GM23338 (cell line): ENCODE measurements around the gene LSM14B. TPM values are rescaled to one million over a fixed set of nuclear protein-coding genes. Genes with fewer than 3 reads are reported as not detected.

Experiments used
- ATAC-seq: fragments of 200-7000 bp; cut with Tn5 transposase; 3 replicates; pipeline ENCODE4 v1.9.1; 2020
- DNase-seq: peaks from one replicate; pipeline ENCODE4 v3.0.0-alpha.2; 2015; ENCODE audit warnings: low spot score
- H2AFZ ChIP-seq: fragments of 200-600 bp; sonication (generic); 2 replicates; pipeline ENCODE4 v1.8.0; 2016; ENCODE audit warnings: antibody characterized with exemption, mild to moderate bottlenecking, moderate library complexity
- H3F3A ChIP-seq: fragments of 200-600 bp; sonication (generic); replicated peaks from 2 replicates; pipeline ENCODE4 v1.8.0; 2017; ENCODE audit warnings: antibody characterized with exemption, mixed run types, low read depth
- H3K27ac ChIP-seq: fragments of 200-600 bp; sonication (generic); 2 replicates; pipeline ENCODE4 v1.6.1; 2016; ENCODE audit warnings: low read depth
- H3K27me3 ChIP-seq: fragments of 200-600 bp; sonication (generic); 2 replicates; pipeline ENCODE4 v1.8.0; 2016; ENCODE audit warnings: mild to moderate bottlenecking, mixed run types, moderate library complexity; ENCODE audit not compliant: insufficient read depth
- H3K36me3 ChIP-seq: fragments of 200-600 bp; sonication (generic); 2 replicates; pipeline ENCODE4 v1.8.0; 2016; ENCODE audit warnings: mild to moderate bottlenecking; ENCODE audit not compliant: insufficient read depth
- H3K4me1 ChIP-seq: fragments of 200-600 bp; sonication (generic); 2 replicates; pipeline ENCODE4 v1.8.0; 2016; ENCODE audit warnings: mild to moderate bottlenecking, moderate library complexity; ENCODE audit not compliant: insufficient read depth
- H3K4me2 ChIP-seq: fragments of 200-600 bp; sonication (generic); 2 replicates; pipeline ENCODE4 v1.7.1; 2017; ENCODE audit warnings: mixed run types
- H3K4me3 ChIP-seq: fragments of 200-600 bp; sonication (generic); 2 replicates; pipeline ENCODE4 v1.6.1; 2016; ENCODE audit warnings: mixed run types
- H3K79me2 ChIP-seq: fragments of 200-600 bp; sonication (generic); replicated peaks from 2 replicates; pipeline ENCODE4 v1.8.0; 2017; ENCODE audit warnings: mild to moderate bottlenecking; ENCODE audit not compliant: insufficient read depth
- H3K9me2 ChIP-seq: fragments of 200-600 bp; sonication (generic); 2 replicates; pipeline ENCODE4 v1.8.0; 2017; ENCODE audit not compliant: insufficient read depth
- H4K20me1 ChIP-seq: fragments of 200-600 bp; sonication (generic); replicated peaks from 2 replicates; pipeline ENCODE4 v1.8.0; 2017; ENCODE audit warnings: mild to moderate bottlenecking; ENCODE audit not compliant: insufficient read depth
- H3K27ac Mint-ChIP-seq: 2 replicates; pipeline ENCODE4 v1.8.0; 2020; ENCODE audit warnings: inconsistent platforms, mild to moderate bottlenecking, moderate library complexity, mixed read lengths
- H3K27me3 Mint-ChIP-seq: 3 replicates; pipeline ENCODE4 v1.8.0; 2022; ENCODE audit warnings: low read depth, mild to moderate bottlenecking, moderate library complexity, mixed read lengths, inconsistent platforms; ENCODE audit not compliant: insufficient read depth, poor library complexity
- H3K36me3 Mint-ChIP-seq: 3 replicates; pipeline ENCODE4 v1.8.0; 2021; ENCODE audit warnings: low read depth, mild to moderate bottlenecking, inconsistent platforms, moderate library complexity, mixed read lengths
- H3K4me1 Mint-ChIP-seq: 3 replicates; pipeline ENCODE4 v1.8.0; 2020; ENCODE audit warnings: mild to moderate bottlenecking, inconsistent platforms, mixed read lengths
- H3K4me3 Mint-ChIP-seq: 3 replicates; pipeline ENCODE4 v1.8.0; 2021; ENCODE audit warnings: moderate library complexity, mild to moderate bottlenecking, inconsistent platforms, mixed read lengths
- H3K9me3 Mint-ChIP-seq: 3 replicates; pipeline ENCODE4 v1.8.0; 2020; ENCODE audit warnings: moderate library complexity, mild to moderate bottlenecking, inconsistent platforms, mixed read lengths
- CREB1 ChIP-seq: fragments of 250-450 bp; sonication (Bioruptor Pico); IDR thresholded peaks from 2 replicates; pipeline ENCODE4 v1.5.0; 2020; ENCODE audit warnings: low read depth, mild to moderate bottlenecking, moderate library complexity
- EZH2 ChIP-seq: fragments of 200-600 bp; sonication (generic); IDR thresholded peaks from one replicate; pipeline ENCODE4 v1.8.0; 2017; ENCODE audit warnings: antibody characterized with exemption, mild to moderate bottlenecking, low read depth; ENCODE audit not compliant: unreplicated experiment
- EZH2phosphoT487 ChIP-seq: fragments of 200-600 bp; sonication (generic); IDR thresholded peaks from one replicate; pipeline ENCODE4 v1.8.1; 2018; ENCODE audit warnings: antibody characterized with exemption; ENCODE audit not compliant: unreplicated experiment
- JUNB ChIP-seq: IDR thresholded peaks from one replicate; pipeline ENCODE4 v1.6.1; 2016; ENCODE audit warnings: antibody characterized with exemption; ENCODE audit not compliant: unreplicated experiment
- NANOG ChIP-seq: IDR thresholded peaks from 2 replicates; pipeline ENCODE4 v1.6.1; 2016; ENCODE audit warnings: antibody characterized with exemption, borderline replicate concordance
- POLR2AphosphoS5 ChIP-seq: IDR thresholded peaks from 2 replicates; pipeline ENCODE4 v1.6.1; 2016; ENCODE audit warnings: antibody characterized with exemption, low read depth
- REST ChIP-seq: IDR thresholded peaks from one replicate; pipeline ENCODE4 v1.6.1; 2018; ENCODE audit warnings: antibody characterized with exemption; ENCODE audit not compliant: unreplicated experiment
- STAT1 ChIP-seq: IDR thresholded peaks from one replicate; pipeline ENCODE4 v1.6.1; 2016; ENCODE audit warnings: antibody characterized with exemption; ENCODE audit not compliant: unreplicated experiment
- ZNF114 ChIP-seq: fragments of 250-450 bp; sonication (Bioruptor Pico); IDR thresholded peaks from 2 replicates; pipeline ENCODE4 v1.5.0; 2020; ENCODE audit warnings: mild to moderate bottlenecking, moderate library complexity
- ZNF331 ChIP-seq: fragments of 250-450 bp; sonication (Bioruptor Pico); IDR thresholded peaks from 2 replicates; pipeline ENCODE4 v1.5.0; 2020; ENCODE audit warnings: low read depth, mild to moderate bottlenecking, moderate library complexity
- polyA plus RNA-seq: library from polyadenylated mRNA; unstranded; fragments of >200 nt; fragmentation: Nextera tagmentation; extraction: Ambion mirVana; gene quantifications from 2 replicates; pipeline ENCODE4 v1.2.1, GENCODE V29; 2016
- total RNA-seq: library from RNA; depleted of rRNA; stranded (reverse); fragments of >200 nt; shearing (Covaris generic); gene quantifications from 2 replicates; pipeline ENCODE4 v1.2.3, GENCODE V29; 2014
- TF ChIP-seq, protein P1 (sequence below), 2 experiments: fragments of 200-600 bp in 1 of 2; sonication (generic) in 1 of 2; conservative IDR thresholded peaks; 2 replicates each; pipeline versions ENCODE4 v1.5.1 to v1.6.1; 2016 to 2017; ENCODE audit warnings: antibody characterized with exemption in 2 of 2, low read depth in 2 of 2, mild to moderate bottlenecking in 2 of 2, moderate library complexity in 1 of 2
- TF ChIP-seq, protein P2 (sequence below): IDR thresholded peaks from 2 replicates; pipeline ENCODE4 v1.6.1; 2016; ENCODE audit warnings: antibody characterized with exemption
- TF ChIP-seq, protein P3 (sequence below): fragments of 250-450 bp; sonication (Bioruptor Pico); IDR thresholded peaks from 2 replicates; pipeline ENCODE4 v1.5.0; 2020; ENCODE audit warnings: mild to moderate bottlenecking, moderate library complexity

Gene LSM14B
- total and polyA plus RNA-seq, 2 experiments from 2014 or later = 9.6 to 55.7 TPM

DNA sequence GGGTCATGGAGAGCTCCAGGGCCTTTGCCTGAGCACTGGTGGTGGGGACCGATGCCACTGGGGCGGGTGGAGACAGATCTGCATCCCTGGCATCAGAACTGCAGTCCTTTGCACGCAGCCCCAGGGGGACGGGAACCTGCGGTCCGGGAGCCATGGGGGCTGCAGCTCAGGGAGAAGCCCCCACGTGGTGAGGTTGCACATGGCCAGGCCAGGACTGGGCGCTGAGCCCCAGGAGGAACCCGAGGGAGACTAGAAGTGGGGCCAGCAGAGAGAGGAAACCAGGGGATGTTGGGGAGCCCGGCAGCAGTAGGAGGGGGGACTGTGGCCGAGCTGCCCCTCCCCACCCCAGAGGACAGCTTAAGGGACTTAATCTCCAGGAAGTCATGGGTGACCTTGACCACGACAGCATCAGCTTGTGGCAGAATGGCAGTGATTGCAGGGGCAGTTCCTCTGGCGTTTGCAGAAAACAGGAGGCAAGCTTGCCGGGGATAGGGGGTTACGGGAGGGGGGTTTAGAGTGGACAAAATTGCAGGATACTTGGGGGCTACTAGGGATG, 18.0 kb upstream of the LSM14B start:
- no peaks in the 10 kb centered on the region for H3K79me2 ChIP-seq
- peaks cover 10% of the 10 kb centered on the region for H3K36me3 Mint-ChIP-seq
- no peak for DNase-seq

More for the DNA sequence above, 18.0 kb upstream of the LSM14B start:
- H3K27ac Mint-ChIP-seq = no peak overlapping the region
- Histone ChIP-seq H3K27me3 (no peaks in the 10 kb centered on the region), H2AFZ (no peak overlapping the region), H3K27ac (no peak overlapping the region), H3K9me2 (no peaks in the 10 kb centered on the region), H3F3A (no peaks in the 10 kb centered on the region), H3K4me3 (no peak overlapping the region), H4K20me1 (no peaks in the 10 kb centered on the region), H3K36me3 (no peaks in the 10 kb centered on the region), H3K4me2 (no peak overlapping the region), H3K4me1 (no peaks in the 10 kb centered on the region)
- 0 out of 3 replicates have a peak, but pooled peaks have one; percentile 19 for ATAC-seq
- peaks cover 18% of the 10 kb centered on the region for H3K27me3 Mint-ChIP-seq
- peaks cover 34% of the 10 kb centered on the region for H3K9me3 Mint-ChIP-seq
- H3K4me3 Mint-ChIP-seq = no peak overlapping the region
- peaks cover 8% of the 10 kb centered on the region for H3K4me1 Mint-ChIP-seq
- TF ChIP-seq CREB1 (no peak), POLR2AphosphoS5 (no peak), JUNB (no peak), EZH2phosphoT487 (no peak), STAT1 (no peak), ZNF331 (CRISPR knock-in tag) (no peak), EZH2 (no peak), ZNF114 (CRISPR knock-in tag) (no peak), NANOG (no peak), REST (no peak)
- TF ChIP-seq, protein P1, sequence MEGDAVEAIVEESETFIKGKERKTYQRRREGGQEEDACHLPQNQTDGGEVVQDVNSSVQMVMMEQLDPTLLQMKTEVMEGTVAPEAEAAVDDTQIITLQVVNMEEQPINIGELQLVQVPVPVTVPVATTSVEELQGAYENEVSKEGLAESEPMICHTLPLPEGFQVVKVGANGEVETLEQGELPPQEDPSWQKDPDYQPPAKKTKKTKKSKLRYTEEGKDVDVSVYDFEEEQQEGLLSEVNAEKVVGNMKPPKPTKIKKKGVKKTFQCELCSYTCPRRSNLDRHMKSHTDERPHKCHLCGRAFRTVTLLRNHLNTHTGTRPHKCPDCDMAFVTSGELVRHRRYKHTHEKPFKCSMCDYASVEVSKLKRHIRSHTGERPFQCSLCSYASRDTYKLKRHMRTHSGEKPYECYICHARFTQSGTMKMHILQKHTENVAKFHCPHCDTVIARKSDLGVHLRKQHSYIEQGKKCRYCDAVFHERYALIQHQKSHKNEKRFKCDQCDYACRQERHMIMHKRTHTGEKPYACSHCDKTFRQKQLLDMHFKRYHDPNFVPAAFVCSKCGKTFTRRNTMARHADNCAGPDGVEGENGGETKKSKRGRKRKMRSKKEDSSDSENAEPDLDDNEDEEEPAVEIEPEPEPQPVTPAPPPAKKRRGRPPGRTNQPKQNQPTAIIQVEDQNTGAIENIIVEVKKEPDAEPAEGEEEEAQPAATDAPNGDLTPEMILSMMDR (conservative IDR thresholded peaks at IDR 0.05; ENCODE audit: low read depth in 2 of 2) = no peak
- TF ChIP-seq, protein P2, sequence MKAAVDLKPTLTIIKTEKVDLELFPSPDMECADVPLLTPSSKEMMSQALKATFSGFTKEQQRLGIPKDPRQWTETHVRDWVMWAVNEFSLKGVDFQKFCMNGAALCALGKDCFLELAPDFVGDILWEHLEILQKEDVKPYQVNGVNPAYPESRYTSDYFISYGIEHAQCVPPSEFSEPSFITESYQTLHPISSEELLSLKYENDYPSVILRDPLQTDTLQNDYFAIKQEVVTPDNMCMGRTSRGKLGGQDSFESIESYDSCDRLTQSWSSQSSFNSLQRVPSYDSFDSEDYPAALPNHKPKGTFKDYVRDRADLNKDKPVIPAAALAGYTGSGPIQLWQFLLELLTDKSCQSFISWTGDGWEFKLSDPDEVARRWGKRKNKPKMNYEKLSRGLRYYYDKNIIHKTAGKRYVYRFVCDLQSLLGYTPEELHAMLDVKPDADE = no peak
- TF ChIP-seq, protein P3, sequence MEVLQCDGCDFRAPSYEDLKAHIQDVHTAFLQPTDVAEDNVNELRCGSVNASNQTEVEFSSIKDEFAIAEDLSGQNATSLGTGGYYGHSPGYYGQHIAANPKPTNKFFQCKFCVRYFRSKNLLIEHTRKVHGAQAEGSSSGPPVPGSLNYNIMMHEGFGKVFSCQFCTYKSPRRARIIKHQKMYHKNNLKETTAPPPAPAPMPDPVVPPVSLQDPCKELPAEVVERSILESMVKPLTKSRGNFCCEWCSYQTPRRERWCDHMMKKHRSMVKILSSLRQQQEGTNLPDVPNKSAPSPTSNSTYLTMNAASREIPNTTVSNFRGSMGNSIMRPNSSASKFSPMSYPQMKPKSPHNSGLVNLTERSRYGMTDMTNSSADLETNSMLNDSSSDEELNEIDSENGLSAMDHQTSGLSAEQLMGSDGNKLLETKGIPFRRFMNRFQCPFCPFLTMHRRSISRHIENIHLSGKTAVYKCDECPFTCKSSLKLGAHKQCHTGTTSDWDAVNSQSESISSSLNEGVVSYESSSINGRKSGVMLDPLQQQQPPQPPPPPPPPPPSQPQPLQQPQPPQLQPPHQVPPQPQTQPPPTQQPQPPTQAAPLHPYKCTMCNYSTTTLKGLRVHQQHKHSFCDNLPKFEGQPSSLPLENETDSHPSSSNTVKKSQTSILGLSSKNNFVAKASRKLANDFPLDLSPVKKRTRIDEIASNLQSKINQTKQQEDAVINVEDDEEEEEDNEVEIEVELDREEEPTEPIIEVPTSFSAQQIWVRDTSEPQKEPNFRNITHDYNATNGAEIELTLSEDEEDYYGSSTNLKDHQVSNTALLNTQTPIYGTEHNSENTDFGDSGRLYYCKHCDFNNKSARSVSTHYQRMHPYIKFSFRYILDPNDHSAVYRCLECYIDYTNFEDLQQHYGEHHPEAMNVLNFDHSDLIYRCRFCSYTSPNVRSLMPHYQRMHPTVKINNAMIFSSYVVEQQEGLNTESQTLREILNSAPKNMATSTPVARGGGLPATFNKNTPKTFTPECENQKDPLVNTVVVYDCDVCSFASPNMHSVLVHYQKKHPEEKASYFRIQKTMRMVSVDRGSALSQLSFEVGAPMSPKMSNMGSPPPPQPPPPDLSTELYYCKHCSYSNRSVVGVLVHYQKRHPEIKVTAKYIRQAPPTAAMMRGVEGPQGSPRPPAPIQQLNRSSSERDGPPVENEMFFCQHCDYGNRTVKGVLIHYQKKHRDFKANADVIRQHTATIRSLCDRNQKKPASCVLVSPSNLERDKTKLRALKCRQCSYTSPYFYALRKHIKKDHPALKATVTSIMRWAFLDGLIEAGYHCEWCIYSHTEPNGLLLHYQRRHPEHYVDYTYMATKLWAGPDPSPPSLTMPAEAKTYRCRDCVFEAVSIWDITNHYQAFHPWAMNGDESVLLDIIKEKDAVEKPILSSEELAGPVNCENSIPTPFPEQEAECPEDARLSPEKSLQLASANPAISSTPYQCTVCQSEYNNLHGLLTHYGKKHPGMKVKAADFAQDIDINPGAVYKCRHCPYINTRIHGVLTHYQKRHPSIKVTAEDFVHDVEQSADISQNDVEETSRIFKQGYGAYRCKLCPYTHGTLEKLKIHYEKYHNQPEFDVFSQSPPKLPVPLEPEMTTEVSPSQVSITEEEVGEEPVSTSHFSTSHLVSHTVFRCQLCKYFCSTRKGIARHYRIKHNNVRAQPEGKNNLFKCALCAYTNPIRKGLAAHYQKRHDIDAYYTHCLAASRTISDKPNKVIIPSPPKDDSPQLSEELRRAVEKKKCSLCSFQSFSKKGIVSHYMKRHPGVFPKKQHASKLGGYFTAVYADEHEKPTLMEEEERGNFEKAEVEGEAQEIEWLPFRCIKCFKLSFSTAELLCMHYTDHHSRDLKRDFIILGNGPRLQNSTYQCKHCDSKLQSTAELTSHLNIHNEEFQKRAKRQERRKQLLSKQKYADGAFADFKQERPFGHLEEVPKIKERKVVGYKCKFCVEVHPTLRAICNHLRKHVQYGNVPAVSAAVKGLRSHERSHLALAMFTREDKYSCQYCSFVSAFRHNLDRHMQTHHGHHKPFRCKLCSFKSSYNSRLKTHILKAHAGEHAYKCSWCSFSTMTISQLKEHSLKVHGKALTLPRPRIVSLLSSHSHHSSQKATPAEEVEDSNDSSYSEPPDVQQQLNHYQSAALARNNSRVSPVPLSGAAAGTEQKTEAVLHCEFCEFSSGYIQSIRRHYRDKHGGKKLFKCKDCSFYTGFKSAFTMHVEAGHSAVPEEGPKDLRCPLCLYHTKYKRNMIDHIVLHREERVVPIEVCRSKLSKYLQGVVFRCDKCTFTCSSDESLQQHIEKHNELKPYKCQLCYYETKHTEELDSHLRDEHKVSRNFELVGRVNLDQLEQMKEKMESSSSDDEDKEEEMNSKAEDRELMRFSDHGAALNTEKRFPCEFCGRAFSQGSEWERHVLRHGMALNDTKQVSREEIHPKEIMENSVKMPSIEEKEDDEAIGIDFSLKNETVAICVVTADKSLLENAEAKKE (CRISPR knock-in tag) = no peak
